Astrocyte of the spinal cord (primary cell): ENCODE measurements around the gene PCBP2.

Experiments used
- DNase-seq: peaks from one replicate; pipeline ENCODE4 v3.0.0; 2011; ENCODE audit warnings: low read depth, low spot score
- H3K4me3 ChIP-seq: 2 replicates; pipeline ENCODE4 v1.5.1; 2011; ENCODE audit warnings: low read depth, mild to moderate bottlenecking, low read length, moderate library complexity
- in situ Hi-C: cut with HindIII; loops from 2 replicates; pipeline ENCODE4 v1.10.0; 2017; ENCODE audit warnings: low sequenced_read_pairs
- TF ChIP-seq, protein P1 (sequence below): IDR thresholded peaks from 2 replicates; pipeline ENCODE4 v1.5.1; 2012; ENCODE audit warnings: low read depth, mild to moderate bottlenecking, low read length, inconsistent platforms

The PCBP2 gene

DNA sequence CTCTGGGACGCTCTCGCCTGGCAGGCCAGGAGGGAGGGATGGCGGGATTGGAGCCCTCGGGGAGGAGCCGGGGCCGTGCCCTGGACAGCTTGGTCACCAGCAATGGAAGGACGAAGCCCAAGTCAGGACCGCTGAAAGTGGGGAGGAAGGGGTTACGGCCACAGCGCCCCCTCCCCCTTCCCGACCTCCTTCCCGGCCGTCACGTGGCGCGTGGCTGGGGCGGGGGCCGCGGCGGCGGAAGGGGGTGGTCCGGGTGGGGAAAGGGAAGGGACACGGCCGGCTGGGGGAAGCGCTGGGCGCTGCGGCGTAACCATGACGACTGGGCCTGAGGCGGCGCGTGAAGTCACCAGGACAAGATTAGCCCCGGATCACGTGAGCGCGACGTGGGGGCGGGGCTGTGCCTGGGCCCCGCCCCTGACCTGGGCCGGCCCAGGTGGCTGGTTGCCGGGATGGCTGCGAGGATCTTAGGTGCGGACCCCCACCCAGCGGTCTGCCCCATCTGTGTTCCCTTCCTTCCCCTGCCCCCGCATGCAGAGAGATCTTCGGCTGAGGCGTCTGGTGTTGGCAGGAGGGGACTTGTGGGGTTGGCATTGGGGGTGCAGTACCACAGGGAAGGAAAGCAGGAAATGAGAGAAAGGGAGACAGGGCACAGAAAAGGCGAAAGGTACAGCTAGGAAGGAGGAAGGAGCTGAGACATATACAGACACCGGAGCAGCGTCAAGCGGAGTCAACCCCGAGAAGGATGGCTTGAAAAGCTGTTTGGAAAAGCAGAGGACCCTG lies 41.1 kb downstream of the PCBP2 start:
- in situ Hi-C loops: no loop called here
- TF ChIP-seq, protein P1, sequence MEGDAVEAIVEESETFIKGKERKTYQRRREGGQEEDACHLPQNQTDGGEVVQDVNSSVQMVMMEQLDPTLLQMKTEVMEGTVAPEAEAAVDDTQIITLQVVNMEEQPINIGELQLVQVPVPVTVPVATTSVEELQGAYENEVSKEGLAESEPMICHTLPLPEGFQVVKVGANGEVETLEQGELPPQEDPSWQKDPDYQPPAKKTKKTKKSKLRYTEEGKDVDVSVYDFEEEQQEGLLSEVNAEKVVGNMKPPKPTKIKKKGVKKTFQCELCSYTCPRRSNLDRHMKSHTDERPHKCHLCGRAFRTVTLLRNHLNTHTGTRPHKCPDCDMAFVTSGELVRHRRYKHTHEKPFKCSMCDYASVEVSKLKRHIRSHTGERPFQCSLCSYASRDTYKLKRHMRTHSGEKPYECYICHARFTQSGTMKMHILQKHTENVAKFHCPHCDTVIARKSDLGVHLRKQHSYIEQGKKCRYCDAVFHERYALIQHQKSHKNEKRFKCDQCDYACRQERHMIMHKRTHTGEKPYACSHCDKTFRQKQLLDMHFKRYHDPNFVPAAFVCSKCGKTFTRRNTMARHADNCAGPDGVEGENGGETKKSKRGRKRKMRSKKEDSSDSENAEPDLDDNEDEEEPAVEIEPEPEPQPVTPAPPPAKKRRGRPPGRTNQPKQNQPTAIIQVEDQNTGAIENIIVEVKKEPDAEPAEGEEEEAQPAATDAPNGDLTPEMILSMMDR: no peak
- H3K4me3 ChIP-seq: peak overlapping the region; percentile 42
- peak; percentile 90 for DNase-seq

DNA sequence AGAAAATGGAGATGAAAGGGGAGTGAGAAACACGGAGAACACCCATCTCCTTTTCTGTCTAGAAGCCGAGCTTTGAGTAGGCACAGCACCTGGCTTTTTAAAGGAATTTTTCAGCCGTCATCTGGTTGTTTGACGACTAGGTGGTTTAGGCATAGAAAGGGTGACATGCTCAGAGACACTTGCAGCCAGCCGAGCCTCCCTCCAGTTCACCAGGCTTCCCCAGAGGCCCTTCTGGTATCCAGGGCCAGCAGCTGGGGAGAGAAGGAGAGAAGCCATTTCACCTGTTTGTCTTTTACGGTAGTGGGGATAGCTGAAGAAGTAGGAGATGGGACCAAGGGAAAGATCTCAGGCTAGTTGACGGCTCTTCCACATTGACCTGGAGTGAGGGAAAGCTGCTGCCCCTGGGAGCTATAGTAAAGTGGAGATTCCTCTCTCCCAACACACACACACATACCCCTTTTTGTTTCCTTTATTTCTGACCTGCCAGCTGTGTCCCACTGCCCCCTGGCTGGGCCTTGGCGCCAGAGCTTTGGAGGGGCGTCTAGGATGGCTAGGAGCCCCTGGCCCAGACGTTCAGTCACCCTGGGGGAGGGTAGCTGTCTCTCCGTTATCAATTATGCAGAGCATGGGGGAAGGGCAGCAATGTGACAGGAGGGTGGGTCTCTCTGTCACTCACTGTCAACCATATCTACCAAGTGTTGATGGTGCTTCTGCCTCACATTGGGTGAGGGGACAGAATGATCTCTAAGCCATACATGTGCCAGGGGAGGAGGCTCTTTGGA lies 41.9 kb downstream of the PCBP2 start:
- in situ Hi-C loops: no loop called here

DNA sequence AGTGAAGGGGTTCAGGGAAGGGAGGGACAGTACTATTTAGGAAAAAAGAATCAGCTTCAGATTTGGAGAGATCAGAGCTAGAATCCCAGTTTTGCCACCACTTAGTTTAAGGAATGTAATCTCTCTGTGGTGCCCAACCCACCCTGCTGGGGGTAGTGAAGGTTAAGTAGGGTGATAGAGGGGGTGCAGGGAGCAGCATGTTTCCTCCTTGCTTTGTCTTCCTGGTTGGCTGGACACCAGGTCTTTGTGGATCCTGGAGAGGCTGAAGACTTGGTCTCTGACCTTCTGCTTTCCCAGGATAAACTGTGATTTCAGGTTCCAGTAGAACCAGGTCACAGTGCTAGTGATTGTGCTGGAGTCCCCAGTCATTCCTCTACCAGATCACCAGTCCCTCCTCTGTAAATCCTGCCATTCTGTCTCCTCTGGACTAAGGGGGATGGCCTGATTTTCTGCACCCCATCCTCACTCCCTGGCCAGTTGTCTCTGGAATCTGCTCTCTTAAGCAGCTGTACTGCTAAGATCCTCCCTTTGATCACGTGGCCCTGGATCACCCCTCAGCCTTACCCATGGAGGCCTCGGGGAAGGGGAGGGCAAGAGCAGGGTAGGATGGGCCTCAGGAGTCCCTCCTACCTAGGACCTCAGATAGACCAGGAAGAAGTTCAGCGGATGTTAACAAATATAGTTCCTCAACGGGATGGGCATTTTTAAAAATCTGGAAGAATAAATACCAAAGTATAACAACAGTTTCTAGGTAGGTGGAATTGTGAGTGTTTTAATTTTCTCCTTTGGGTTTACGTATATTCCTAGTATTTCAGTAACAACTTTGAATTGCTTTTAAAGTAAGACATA lies 44.2 kb downstream of the PCBP2 start:
- no peak overlapping the region for H3K4me3 ChIP-seq
- in situ Hi-C loops: no loop called here
- TF ChIP-seq, protein P1: no peak
- peak; percentile 58 for DNase-seq

More for the DNA sequence above, 41.9 kb downstream of the PCBP2 start:
- no peak for DNase-seq
- peak overlapping the region; percentile 42 for H3K4me3 ChIP-seq
- TF ChIP-seq, protein P1: no peak

DNA sequence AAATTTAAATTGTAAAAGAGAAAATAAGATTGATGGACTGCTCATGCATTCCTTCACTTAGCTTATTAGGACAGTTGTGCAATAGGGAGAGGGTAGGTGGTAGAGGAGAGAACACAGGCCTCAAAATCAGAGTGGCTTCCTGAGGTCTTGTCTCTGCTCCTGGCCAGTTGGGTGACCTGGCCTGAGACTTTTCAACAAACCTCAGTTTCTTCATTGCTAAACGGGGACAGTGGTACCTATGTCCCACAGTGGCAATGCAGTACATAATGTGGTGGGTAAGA lies 44.8 kb downstream of the PCBP2 start:
- H3K4me3 ChIP-seq: no peak overlapping the region
- TF ChIP-seq, protein P1: no peak
- in situ Hi-C loops: no loop called here
- no peak for DNase-seq

DNA sequence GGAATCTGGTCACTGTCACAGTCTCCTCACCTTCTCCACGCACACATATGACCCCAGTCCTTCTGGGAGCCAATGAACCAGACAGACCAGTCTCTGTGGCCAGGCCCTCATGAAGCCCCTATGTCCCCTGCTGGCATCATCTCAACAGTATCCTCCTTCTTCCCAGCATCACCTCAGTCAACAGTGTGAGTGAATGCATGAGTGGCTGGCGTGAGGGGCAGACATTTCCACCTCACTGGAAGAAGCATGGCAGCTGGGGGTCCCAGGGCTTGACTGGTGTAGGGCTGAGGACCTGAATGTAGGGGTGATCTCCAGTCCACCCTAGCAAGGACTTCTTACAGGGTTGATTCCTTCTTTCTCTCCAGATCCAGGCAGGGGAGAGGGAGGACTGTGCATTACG lies 45.6 kb downstream of the PCBP2 start:
- no peak overlapping the region for H3K4me3 ChIP-seq
- no peak for DNase-seq
- TF ChIP-seq, protein P1: no peak
- in situ Hi-C loops: no loop called here

DNA sequence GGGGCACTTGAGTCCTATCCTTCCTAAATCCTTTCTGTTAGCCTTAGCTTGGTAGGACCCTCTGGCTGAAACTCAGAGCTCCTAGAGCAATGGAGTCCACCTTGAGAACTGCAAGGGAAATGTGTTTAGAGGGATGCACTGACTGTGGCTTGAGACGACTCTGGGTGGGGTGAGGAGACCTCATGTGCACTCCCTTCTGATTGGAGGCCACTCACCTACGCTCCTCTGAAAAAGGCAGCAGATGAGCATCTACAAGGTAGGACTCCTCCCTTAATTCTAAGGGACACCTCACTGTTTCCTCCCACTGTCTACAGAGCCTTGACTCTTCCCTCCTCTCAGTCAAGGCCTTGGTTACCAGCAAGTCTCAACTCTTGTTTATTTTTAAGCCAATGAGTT lies 46.3 kb downstream of the PCBP2 start:
- no peak for DNase-seq
- TF ChIP-seq, protein P1: no peak
- peak overlapping the region; percentile 73 for H3K4me3 ChIP-seq
- in situ Hi-C loops: no loop called here
